Measurements from ENCODE around the gene SNX19.

The SNX19 gene

DNA sequence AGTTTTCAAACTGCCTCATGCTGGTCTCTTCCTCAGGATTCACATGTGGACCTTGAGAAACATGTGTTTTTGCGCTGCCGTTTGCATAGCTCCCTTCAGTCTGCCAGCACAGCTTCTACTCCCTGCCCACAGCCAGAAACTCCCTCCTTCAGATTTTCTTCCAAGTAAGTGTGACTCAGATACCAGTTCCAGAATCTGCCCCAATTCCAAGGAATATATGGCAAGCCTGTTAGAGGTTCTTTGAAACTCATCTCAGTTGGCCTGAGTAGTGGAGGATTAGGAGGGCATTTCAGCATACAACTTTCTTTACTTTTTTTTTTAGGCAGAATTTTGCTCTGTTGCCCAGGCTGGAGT, 67.1 kb downstream of the SNX19 start:
- no peaks in the 10 kb centered on the region for H3K4me1 ChIP-seq (ENCODE audit: control insufficient read depth, insufficient read depth, low read length)
- no peak overlapping the region for H3K27ac ChIP-seq (ENCODE audit: insufficient read depth, low read depth, low read length, poor library complexity, severe bottlenecking)
- 96 to 97% methylated on average over 2 of the region's 2 CpGs for WGBS, 2 experiments
- no peak overlapping the region for H3K4me3 ChIP-seq (ENCODE audit: insufficient read depth, low read depth, low read length)
- no peaks in the 10 kb centered on the region for H3K27me3 ChIP-seq (ENCODE audit: control insufficient read depth, insufficient read depth, low read length, poor library complexity, severe bottlenecking)
- H3K9me3 ChIP-seq (ENCODE audit: control insufficient read depth, low read length) = no peaks in the 10 kb centered on the region
- no peaks in the 10 kb centered on the region for H3K36me3 ChIP-seq (ENCODE audit: control insufficient read depth, insufficient read depth, low read length)

DNA sequence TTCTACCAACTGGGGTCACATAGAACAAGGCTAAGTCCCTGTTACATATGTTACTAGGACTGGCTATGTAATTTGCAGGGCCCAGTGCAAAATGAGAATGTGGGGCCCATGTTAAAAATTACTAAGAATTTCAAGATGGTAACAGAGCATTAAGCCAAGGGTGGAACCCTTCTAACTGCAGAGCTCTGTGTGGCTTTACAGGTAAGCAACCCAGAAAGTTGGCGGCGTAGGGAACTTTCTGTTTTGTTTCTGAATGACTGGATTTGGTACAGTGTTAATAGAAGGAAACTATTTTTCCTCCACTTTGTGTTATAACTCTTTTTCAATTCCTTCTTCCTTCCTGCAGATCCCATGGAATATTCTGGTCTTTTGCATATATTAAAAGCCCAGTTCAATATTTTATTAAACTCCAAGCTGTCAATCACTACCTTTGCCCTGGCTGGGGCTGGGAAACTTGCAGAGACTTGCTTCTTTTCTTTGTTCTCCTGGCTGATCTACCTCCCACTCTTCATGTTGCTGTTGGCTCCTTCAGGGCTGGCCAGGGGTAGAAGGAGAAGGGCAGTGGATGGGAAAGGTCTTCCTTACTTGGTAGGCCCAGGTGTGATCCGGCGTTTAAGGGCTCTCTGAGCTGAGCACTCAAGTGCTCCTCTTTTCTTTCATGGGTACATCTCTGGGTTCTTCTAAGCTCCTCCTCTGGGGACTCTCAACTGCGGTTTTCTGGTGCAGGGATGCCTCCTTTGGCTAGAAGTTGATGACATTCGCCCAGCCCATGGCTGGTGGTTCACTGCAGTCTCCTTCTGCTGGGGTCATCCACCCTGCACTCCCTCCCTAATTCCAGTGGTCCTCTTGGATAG, 67.7 kb downstream of the SNX19 start:
- Histone ChIP-seq H3K4me3 (ENCODE audit: insufficient read depth, low read depth, low read length) (no peak overlapping the region), H3K36me3 (ENCODE audit: control insufficient read depth, insufficient read depth, low read length) (no peaks in the 10 kb centered on the region), H3K27ac (ENCODE audit: insufficient read depth, low read depth, low read length, poor library complexity, severe bottlenecking) (no peak overlapping the region), H3K27me3 (ENCODE audit: control insufficient read depth, insufficient read depth, low read length, poor library complexity, severe bottlenecking) (no peaks in the 10 kb centered on the region), H3K9me3 (ENCODE audit: control insufficient read depth, low read length) (no peaks in the 10 kb centered on the region), H3K4me1 (ENCODE audit: control insufficient read depth, insufficient read depth, low read length) (no peaks in the 10 kb centered on the region)
- WGBS, 2 experiments = 89 to 96% methylated on average over 5 to 6 of the region's 6 CpGs

DNA sequence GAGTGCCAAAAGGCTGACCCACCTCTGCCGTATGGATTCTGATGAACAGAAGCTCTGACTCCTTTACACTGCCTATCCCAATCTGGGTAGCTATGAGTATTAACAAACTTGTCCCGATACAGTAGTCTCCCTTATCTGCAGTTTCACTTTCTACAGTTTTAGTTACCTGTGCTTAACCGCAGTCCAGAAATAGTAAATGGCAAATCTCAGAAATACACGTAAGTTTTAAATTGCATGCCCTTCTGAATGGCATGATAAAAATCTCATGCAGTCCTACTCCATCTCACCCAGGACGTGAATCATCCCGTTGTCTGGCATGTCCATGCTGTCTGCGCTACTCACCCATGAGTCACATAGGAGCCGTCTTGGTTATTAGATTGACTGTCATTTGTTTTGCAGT, 68.8 kb downstream of the SNX19 start:
- WGBS, 2 experiments = 84% methylated on average over 8 of the region's 8 CpGs
- Histone ChIP-seq H3K27me3 (ENCODE audit: control insufficient read depth, insufficient read depth, low read length, poor library complexity, severe bottlenecking) (no peaks in the 10 kb centered on the region), H3K27ac (ENCODE audit: insufficient read depth, low read depth, low read length, poor library complexity, severe bottlenecking) (no peak overlapping the region), H3K9me3 (ENCODE audit: control insufficient read depth, low read length) (no peaks in the 10 kb centered on the region), H3K4me3 (ENCODE audit: insufficient read depth, low read depth, low read length) (no peak overlapping the region), H3K4me1 (ENCODE audit: control insufficient read depth, insufficient read depth, low read length) (no peaks in the 10 kb centered on the region), H3K36me3 (ENCODE audit: control insufficient read depth, insufficient read depth, low read length) (no peaks in the 10 kb centered on the region)

DNA sequence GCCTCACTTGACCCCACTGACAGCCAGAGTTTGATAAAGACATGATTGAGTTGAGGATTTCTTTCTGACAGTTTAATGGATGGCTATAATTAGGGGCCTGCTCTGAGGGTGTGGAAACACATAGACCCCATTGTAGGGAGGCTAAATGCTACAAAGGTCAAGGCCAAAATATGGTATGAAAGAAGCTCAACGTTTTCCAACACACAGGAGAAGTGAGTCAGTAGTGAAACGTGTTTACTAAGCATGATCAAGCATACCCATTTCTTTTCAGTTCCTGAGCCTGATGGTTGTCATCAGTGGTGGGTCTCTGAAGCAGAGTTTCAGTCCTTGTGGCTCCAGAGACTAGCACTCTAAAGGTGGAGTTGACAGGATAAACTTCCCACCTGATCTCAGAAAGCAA, 69.7 kb downstream of the SNX19 start:
- H3K36me3 ChIP-seq (ENCODE audit: control insufficient read depth, insufficient read depth, low read length) = no peaks in the 10 kb centered on the region
- no peaks in the 10 kb centered on the region for H3K27me3 ChIP-seq (ENCODE audit: control insufficient read depth, insufficient read depth, low read length, poor library complexity, severe bottlenecking)
- no peaks in the 10 kb centered on the region for H3K9me3 ChIP-seq (ENCODE audit: control insufficient read depth, low read length)
- no peak overlapping the region for H3K27ac ChIP-seq (ENCODE audit: insufficient read depth, low read depth, low read length, poor library complexity, severe bottlenecking)
- no peak overlapping the region for H3K4me3 ChIP-seq (ENCODE audit: insufficient read depth, low read depth, low read length)
- 79 to 89% methylated on average over 2 of the region's 2 CpGs for WGBS, 2 experiments
- H3K4me1 ChIP-seq (ENCODE audit: control insufficient read depth, insufficient read depth, low read length) = no peaks in the 10 kb centered on the region

DNA sequence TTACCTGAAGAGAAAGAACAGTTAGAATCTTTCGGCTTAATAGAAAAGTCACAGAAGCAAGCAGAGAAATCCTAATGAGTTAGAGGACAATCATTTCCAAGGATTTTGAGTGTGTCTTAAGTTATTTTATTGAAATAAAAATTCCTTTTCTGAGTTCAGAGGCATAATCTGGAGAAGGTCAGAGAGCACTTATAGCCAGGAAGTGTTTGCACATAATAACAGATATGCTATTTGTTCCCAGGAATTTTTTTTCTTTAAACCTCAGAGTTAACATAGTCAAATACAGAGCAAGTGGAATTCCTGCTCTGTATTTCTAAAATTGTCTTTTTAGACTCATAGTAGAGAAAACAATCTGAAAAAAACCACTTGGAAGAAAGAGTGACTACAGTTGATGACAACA, 74.3 kb downstream of the SNX19 start:
- no peaks in the 10 kb centered on the region for H3K9me3 ChIP-seq (ENCODE audit: control insufficient read depth, low read length)
- WGBS, 2 experiments = 100% methylated on average over 1 of the region's 1 CpG
- H3K36me3 ChIP-seq (ENCODE audit: control insufficient read depth, insufficient read depth, low read length) = no peaks in the 10 kb centered on the region
- H3K27ac ChIP-seq (ENCODE audit: insufficient read depth, low read depth, low read length, poor library complexity, severe bottlenecking) = no peak overlapping the region
- no peaks in the 10 kb centered on the region for H3K4me1 ChIP-seq (ENCODE audit: control insufficient read depth, insufficient read depth, low read length)
- no peaks in the 10 kb centered on the region for H3K27me3 ChIP-seq (ENCODE audit: control insufficient read depth, insufficient read depth, low read length, poor library complexity, severe bottlenecking)
- no peak overlapping the region for H3K4me3 ChIP-seq (ENCODE audit: insufficient read depth, low read depth, low read length)

DNA sequence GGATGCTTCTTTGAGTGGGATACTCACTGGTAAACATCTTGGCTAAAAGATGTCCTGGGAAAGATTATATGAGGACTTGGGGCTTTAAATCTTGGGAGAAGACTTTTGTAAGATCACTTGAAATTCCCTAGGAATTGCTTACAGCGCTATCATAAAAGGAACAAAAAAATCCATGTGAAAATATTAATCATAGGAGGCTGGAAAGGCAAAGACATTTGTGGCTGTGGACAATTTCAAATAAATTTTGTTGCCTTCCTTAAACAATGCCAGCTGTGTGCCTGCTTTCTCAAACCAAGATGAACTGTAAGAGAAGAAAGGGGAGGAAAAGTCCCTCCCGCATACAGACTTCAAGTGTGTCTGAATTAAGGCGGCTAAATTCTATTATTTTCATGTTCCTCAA, 75.6 kb downstream of the SNX19 start:
- no peaks in the 10 kb centered on the region for H3K9me3 ChIP-seq (ENCODE audit: control insufficient read depth, low read length)
- no peaks in the 10 kb centered on the region for H3K27me3 ChIP-seq (ENCODE audit: control insufficient read depth, insufficient read depth, low read length, poor library complexity, severe bottlenecking)
- no peaks in the 10 kb centered on the region for H3K4me1 ChIP-seq (ENCODE audit: control insufficient read depth, insufficient read depth, low read length)
- no peaks in the 10 kb centered on the region for H3K36me3 ChIP-seq (ENCODE audit: control insufficient read depth, insufficient read depth, low read length)
- no peak overlapping the region for H3K4me3 ChIP-seq (ENCODE audit: insufficient read depth, low read depth, low read length)
- H3K27ac ChIP-seq (ENCODE audit: insufficient read depth, low read depth, low read length, poor library complexity, severe bottlenecking) = no peak overlapping the region
- WGBS, 2 experiments = 94 to 97% methylated on average over 3 of the region's 3 CpGs

DNA sequence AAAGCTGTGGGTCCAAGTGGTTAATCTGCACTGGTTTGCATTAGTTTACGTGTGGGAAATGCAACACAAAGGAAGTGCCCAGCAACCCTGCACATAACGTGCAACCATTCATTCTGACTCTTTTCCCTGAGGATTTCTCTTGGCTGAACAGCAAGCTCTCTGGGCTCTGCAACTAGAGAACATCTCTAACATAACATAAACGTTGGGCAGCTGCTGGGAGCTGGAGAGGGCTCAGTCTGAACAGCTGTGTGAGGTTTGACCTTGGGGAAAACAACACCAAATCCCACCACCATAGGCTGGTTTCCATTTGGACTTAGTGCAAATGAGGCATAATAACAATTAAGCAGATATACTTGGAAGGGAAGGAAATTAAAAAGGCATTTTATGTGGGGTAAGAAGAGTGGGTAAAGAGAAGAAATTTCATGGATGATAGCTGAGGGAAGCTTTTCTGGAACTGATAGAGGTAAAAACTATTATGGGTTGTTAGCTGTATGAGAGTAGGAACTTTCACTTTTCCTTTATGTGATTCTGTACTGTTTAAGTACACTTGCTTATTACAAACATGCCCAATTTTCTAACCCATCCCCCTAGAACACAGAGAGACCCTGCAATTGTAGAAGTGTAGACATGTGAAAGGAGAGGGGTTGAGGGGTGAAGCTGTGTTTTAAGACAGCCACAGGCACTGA, 76.2 kb downstream of the SNX19 start:
- 78 to 82% methylated on average over 3 of the region's 3 CpGs for WGBS, 2 experiments

DNA sequence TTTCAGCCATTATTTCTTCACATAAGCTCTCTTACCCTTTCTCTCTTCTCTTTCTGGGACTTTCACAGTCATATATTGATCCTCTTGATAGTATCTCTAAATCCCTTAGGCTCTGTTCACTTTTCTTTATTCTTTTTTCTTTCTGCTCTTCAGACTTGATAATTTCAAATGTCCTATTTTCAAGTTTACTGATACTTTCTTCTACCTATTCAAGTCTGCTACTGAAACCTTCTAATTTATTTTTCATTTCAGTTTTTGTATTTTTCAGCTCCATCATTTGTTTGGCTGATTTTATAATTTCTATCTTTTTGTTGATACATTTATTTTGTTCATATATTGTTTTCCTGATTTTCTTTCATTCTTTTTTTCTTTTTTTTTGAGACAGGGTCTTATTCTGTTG, 79.1 kb downstream of the SNX19 start:
- H3K4me3 ChIP-seq (ENCODE audit: insufficient read depth, low read depth, low read length) = no peak overlapping the region
- H3K27me3 ChIP-seq (ENCODE audit: control insufficient read depth, insufficient read depth, low read length, poor library complexity, severe bottlenecking) = no peaks in the 10 kb centered on the region
- H3K36me3 ChIP-seq (ENCODE audit: control insufficient read depth, insufficient read depth, low read length) = no peaks in the 10 kb centered on the region
- H3K4me1 ChIP-seq (ENCODE audit: control insufficient read depth, insufficient read depth, low read length) = no peaks in the 10 kb centered on the region
- no peaks in the 10 kb centered on the region for H3K9me3 ChIP-seq (ENCODE audit: control insufficient read depth, low read length)
- no peak overlapping the region for H3K27ac ChIP-seq (ENCODE audit: insufficient read depth, low read depth, low read length, poor library complexity, severe bottlenecking)

More for the DNA sequence above, 76.2 kb downstream of the SNX19 start:
- Histone ChIP-seq H3K4me3 (ENCODE audit: insufficient read depth, low read depth, low read length) (no peak overlapping the region), H3K27ac (ENCODE audit: insufficient read depth, low read depth, low read length, poor library complexity, severe bottlenecking) (no peak overlapping the region), H3K27me3 (ENCODE audit: control insufficient read depth, insufficient read depth, low read length, poor library complexity, severe bottlenecking) (no peaks in the 10 kb centered on the region), H3K36me3 (ENCODE audit: control insufficient read depth, insufficient read depth, low read length) (no peaks in the 10 kb centered on the region), H3K4me1 (ENCODE audit: control insufficient read depth, insufficient read depth, low read length) (no peaks in the 10 kb centered on the region), H3K9me3 (ENCODE audit: control insufficient read depth, low read length) (no peaks in the 10 kb centered on the region)

DNA sequence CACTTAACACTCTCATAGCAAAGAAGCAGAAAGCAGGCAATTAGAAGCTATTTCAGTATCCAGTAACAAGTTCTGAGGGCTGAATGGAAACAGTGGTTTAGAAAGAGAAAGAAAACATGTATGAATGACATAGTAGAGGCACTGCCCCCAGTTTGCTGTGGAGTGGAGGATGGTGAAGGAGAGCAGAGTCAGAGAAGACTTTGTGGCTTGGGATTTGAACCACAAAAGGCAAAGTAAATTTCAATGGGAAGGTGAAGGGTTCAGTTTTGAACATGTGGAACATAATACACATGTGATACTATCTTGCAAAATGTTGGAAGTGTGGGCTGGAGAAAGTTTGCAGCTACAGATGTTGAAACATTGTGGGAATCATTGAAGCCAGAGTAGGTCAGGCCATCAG, 81.4 kb downstream of the SNX19 start:
- Histone ChIP-seq H3K36me3 (ENCODE audit: control insufficient read depth, insufficient read depth, low read length) (no peaks in the 10 kb centered on the region), H3K4me1 (ENCODE audit: control insufficient read depth, insufficient read depth, low read length) (peaks cover 13% of the 10 kb centered on the region), H3K9me3 (ENCODE audit: control insufficient read depth, low read length) (no peaks in the 10 kb centered on the region), H3K4me3 (ENCODE audit: insufficient read depth, low read depth, low read length) (no peak overlapping the region), H3K27me3 (ENCODE audit: control insufficient read depth, insufficient read depth, low read length, poor library complexity, severe bottlenecking) (no peaks in the 10 kb centered on the region), H3K27ac (ENCODE audit: insufficient read depth, low read depth, low read length, poor library complexity, severe bottlenecking) (no peak overlapping the region)

DNA sequence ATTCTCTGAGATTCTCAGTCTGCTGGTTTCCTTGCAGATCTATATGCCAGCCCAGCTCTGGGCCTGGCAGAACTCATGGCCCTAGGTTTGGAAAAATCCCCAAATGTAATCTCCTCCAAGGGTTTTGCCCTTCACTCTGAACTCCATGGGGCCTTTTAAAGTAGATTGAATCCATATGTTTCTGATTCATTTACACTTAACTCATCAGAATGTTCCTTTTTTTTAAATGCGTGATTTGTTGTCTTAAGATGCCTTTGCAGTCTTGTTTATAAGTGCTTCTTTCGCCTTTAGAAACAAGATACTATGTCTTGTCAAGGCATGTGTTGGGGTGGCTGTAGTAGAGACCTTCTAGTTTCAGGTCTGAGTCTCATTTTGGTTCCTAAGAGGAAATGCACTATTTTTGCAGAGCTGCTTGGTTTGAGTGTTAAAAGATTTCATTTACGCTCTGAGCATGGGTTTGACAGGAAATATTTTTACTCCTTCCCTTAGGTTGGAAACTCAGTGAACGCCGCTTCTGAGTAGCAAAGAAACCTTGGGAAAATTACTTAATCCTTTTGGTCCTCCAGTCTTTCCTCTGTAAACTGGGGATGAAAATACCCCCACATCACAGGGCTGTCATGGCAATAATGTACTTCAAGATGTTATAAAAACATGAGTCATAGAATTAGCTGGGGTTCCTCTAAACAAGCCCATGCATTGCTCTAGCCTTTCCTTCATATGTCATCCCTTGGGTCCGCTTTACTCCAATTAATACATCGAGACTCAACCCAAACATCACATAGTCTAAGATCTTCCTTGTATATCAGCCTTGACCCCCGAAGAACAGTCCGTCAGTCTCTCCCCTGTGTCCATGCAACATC, 83.5 kb downstream of the SNX19 start:
- WGBS, 2 experiments = 95 to 96% methylated on average over 9 of the region's 9 CpGs
- Histone ChIP-seq H3K4me3 (ENCODE audit: insufficient read depth, low read depth, low read length) (no peak overlapping the region), H3K4me1 (ENCODE audit: control insufficient read depth, insufficient read depth, low read length) (peaks cover 16% of the 10 kb centered on the region), H3K27me3 (ENCODE audit: control insufficient read depth, insufficient read depth, low read length, poor library complexity, severe bottlenecking) (no peaks in the 10 kb centered on the region), H3K9me3 (ENCODE audit: control insufficient read depth, low read length) (no peaks in the 10 kb centered on the region), H3K27ac (ENCODE audit: insufficient read depth, low read depth, low read length, poor library complexity, severe bottlenecking) (no peak overlapping the region), H3K36me3 (ENCODE audit: control insufficient read depth, insufficient read depth, low read length) (no peaks in the 10 kb centered on the region)

Measured in ectodermal cell (in vitro differentiated cells).